ENCODE measurements around the gene CSRNP2.

DNA sequence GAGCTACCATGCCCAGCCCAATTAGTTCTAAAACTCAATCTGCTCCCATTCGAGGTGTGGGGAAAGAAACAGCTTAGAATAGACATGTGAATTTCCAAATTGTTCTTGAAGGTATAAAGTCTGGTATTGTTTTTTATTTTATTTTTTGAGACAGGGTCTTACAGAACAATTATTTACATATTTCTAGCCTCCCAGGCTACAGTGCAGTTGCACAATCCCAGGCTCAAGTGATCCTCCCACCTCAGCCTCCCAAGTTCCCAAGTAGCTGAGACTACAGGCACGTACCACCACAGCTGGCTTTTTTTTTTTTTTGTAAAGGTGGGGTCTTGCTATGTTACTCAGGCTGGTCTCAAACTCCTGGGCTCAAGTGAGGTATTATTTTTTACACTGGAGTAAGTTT lies 63.5 kb downstream of the CSRNP2 start:
- TF ChIP-seq, protein P1, sequence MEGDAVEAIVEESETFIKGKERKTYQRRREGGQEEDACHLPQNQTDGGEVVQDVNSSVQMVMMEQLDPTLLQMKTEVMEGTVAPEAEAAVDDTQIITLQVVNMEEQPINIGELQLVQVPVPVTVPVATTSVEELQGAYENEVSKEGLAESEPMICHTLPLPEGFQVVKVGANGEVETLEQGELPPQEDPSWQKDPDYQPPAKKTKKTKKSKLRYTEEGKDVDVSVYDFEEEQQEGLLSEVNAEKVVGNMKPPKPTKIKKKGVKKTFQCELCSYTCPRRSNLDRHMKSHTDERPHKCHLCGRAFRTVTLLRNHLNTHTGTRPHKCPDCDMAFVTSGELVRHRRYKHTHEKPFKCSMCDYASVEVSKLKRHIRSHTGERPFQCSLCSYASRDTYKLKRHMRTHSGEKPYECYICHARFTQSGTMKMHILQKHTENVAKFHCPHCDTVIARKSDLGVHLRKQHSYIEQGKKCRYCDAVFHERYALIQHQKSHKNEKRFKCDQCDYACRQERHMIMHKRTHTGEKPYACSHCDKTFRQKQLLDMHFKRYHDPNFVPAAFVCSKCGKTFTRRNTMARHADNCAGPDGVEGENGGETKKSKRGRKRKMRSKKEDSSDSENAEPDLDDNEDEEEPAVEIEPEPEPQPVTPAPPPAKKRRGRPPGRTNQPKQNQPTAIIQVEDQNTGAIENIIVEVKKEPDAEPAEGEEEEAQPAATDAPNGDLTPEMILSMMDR (IDR thresholded peaks at IDR 0.05) = no peak
- TF ChIP-seq EP300 (IDR thresholded peaks at IDR 0.05) = no peak
- TF ChIP-seq POLR2A (IDR thresholded peaks at IDR 0.05) = no peak

Data from tibial nerve (tissue), 4 donors.